Left lung (tissue), 10 donors: ENCODE results near the gene PRPF4. TPM values are rescaled to one million over a fixed set of nuclear protein-coding genes. Genes with fewer than 3 reads are reported as not detected.

Experiments used
- ATAC-seq: fragments of 200-7000 bp; cut with Tn5 transposase; one replicate; pipeline ENCODE4 v1.9.1; 2020; ENCODE audit warnings: moderate library complexity
- DNase-seq, 4 donors: peaks; one replicate each; pipeline ENCODE4 v3.0.0-alpha.2; 2013 to 2020
- H3K27ac ChIP-seq, 2 donors: fragments of 200-600 bp; sonication (generic) in 1 of 2; one replicate each; pipeline versions ENCODE4 v1.5.0 to v1.8.0; 2020 to 2021
- H3K27me3 ChIP-seq, 2 donors: fragments of 200-600 bp; sonication (generic) in 1 of 2; one replicate each; pipeline versions ENCODE4 v1.5.0 to v1.8.0; 2020 to 2021
- H3K36me3 ChIP-seq, 2 donors: fragments of 200-600 bp; sonication (generic) in 1 of 2; one replicate each; pipeline versions ENCODE4 v1.5.0 to v1.8.0; 2020 to 2021
- H3K4me1 ChIP-seq, 2 donors: fragments of 200-600 bp; one replicate each; pipeline ENCODE4 v1.8.0; 2021
- H3K4me3 ChIP-seq, 2 donors: fragments of 200-600 bp; sonication (generic) in 1 of 2; one replicate each; pipeline versions ENCODE4 v1.5.0 to v1.8.0; 2020 to 2021; ENCODE audit warnings: mild to moderate bottlenecking in 1 of 2
- H3K9me3 ChIP-seq, 2 donors: fragments of 200-600 bp; sonication (generic) in 1 of 2; one replicate each; pipeline versions ENCODE4 v1.5.0 to v1.8.0; 2020 to 2021
- intact Hi-C, 2 donors: fragments of 100-400 bp; cut with DNase I; formaldehyde crosslinking; loops; one replicate each; pipeline versions ENCODE4 v1.11.2 to v1.14.2; 2022
- polyA plus RNA-seq, 6 donors: library from polyadenylated mRNA; unstranded; fragments of 120-200 nt; gene quantifications; one replicate each; pipeline ENCODE4 v1.2.1, GENCODE V29; 2013; ENCODE audit not compliant: insufficient read length in 6 of 6
- total RNA-seq, 2 donors: library from RNA; stranded (reverse); fragmentation: NEBNext Ultra II Directional; extraction: Animal tissue kit (Norgen Biotek cat#: 25700); gene quantifications; one replicate each; pipeline ENCODE4 v1.2.1, GENCODE V29; 2021
- TF ChIP-seq, protein P1 (sequence below), 2 donors: fragments of 200-600 bp; sonication (generic) in 1 of 2; IDR thresholded peaks; one replicate each; pipeline versions ENCODE4 v1.5.0 to v1.8.0; 2021; ENCODE audit warnings: antibody characterized with exemption in 2 of 2
- donor health status: DM: no; HTN: yes; CAD: no.
- donor health status: DM: no; HTN: no; CAD: no.

The PRPF4 gene
- total and polyA plus RNA-seq, 8 donors: 16.6 to 34.0 (median 29.5) TPM

GRCh38 chr9:113237026-113237425, 38.4 kb upstream of the PRPF4 start:
- no peaks in the 10 kb centered on the region for H3K9me3 ChIP-seq
- no peak overlapping the region for H3K4me3 ChIP-seq
- no peaks in the 10 kb centered on the region for H3K36me3 ChIP-seq
- TF ChIP-seq, protein P1, sequence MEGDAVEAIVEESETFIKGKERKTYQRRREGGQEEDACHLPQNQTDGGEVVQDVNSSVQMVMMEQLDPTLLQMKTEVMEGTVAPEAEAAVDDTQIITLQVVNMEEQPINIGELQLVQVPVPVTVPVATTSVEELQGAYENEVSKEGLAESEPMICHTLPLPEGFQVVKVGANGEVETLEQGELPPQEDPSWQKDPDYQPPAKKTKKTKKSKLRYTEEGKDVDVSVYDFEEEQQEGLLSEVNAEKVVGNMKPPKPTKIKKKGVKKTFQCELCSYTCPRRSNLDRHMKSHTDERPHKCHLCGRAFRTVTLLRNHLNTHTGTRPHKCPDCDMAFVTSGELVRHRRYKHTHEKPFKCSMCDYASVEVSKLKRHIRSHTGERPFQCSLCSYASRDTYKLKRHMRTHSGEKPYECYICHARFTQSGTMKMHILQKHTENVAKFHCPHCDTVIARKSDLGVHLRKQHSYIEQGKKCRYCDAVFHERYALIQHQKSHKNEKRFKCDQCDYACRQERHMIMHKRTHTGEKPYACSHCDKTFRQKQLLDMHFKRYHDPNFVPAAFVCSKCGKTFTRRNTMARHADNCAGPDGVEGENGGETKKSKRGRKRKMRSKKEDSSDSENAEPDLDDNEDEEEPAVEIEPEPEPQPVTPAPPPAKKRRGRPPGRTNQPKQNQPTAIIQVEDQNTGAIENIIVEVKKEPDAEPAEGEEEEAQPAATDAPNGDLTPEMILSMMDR (IDR thresholded peaks at IDR 0.05): no peak
- intact Hi-C loops: no loop called here
- H3K27ac ChIP-seq: no peak overlapping the region
- H3K27me3 ChIP-seq: no peaks in the 10 kb centered on the region
- H3K4me1 ChIP-seq: peaks cover 0 to 59% of the 10 kb centered on the region in 2 donors
- no peak for ATAC-seq
- no peak for DNase-seq

DNA sequence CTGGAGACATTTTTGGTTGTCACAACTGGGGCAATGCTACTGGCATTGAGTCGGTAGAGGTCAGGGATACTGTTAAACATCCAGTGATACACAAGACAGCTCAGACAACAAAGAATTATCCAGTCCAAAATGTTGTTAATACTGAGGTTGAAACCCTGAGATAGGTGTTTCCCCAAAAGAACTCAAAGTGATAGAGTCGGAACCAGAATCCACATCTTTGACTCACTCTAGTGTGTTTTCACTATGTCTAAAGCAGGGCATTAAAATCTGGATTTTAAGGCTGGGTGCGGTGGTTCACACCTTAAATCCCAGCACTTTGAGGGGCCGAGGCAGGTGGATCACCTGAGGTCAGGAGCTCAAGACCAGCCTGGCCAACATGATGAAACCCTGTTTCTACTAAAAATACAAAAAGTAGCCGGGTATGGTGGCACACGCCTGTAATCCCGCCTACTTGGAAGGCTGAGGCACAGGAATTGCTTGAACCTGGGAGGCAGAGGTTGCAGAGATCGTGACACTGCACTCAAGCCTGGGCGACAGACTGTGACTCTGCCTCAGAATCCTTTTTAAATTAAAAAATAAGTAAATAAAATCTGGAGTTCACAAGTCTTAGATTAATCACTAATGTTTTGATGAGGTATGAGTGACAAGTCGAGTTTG, 37.1 kb upstream of the PRPF4 start:
- H3K4me3 ChIP-seq: no peak overlapping the region
- ATAC-seq (no peak), DNase-seq (no peak)
- intact Hi-C loops: no loop called here
- no peaks in the 10 kb centered on the region for H3K27me3 ChIP-seq
- TF ChIP-seq, protein P1 (IDR thresholded peaks at IDR 0.05): no peak
- H3K4me1 ChIP-seq: peaks cover 0 to 46% of the 10 kb centered on the region in 2 donors
- H3K27ac ChIP-seq: no peak overlapping the region
- H3K36me3 ChIP-seq: no peaks in the 10 kb centered on the region
- no peaks in the 10 kb centered on the region for H3K9me3 ChIP-seq

GRCh38 chr9:113238859-113239232, 36.6 kb upstream of the PRPF4 start:
- ATAC-seq (no peak), DNase-seq (no peak)
- H3K36me3 ChIP-seq: no peaks in the 10 kb centered on the region
- H3K9me3 ChIP-seq: no peaks in the 10 kb centered on the region
- H3K4me1 ChIP-seq: peaks cover 0 to 41% of the 10 kb centered on the region in 2 donors
- H3K27ac ChIP-seq: no peak overlapping the region
- H3K27me3 ChIP-seq: no peaks in the 10 kb centered on the region
- intact Hi-C loops: no loop called here
- TF ChIP-seq, protein P1 (IDR thresholded peaks at IDR 0.05): no peak
- no peak overlapping the region for H3K4me3 ChIP-seq

DNA sequence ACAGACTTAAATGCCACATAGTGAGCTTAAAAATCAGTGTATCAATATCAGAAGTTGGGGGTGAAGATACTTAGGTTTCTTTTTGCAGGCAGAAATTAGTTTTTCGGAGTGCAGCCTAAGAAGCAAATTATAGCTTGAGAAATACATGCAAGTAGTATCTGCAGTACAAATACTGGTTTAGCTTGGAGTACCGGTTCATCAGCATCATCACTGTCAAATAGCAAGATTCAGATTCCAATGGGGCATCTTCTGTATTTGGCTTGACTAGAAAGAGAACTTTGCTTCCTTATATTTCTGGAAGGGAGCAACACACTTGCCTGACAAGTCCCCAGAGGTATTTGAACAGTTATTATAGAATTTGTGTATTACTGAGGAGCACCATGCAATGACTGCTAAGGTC, 34.3 kb upstream of the PRPF4 start:
- intact Hi-C loops: no loop called here
- DNase-seq (no peak), ATAC-seq (no peak)
- Histone ChIP-seq H3K4me3 (no peak overlapping the region), H3K9me3 (no peaks in the 10 kb centered on the region), H3K27ac (no peak overlapping the region), H3K4me1 (peaks cover 0 to 19% of the 10 kb centered on the region in 2 donors), H3K27me3 (no peaks in the 10 kb centered on the region), H3K36me3 (no peaks in the 10 kb centered on the region)
- TF ChIP-seq, protein P1 (IDR thresholded peaks at IDR 0.05): no peak

GRCh38 chr9:113244556-113244955, 30.9 kb upstream of the PRPF4 start:
- intact Hi-C loops: no loop called here
- H3K4me3 ChIP-seq: no peak overlapping the region
- ATAC-seq: no peak
- DNase-seq: no peak
- H3K36me3 ChIP-seq: no peaks in the 10 kb centered on the region
- H3K27me3 ChIP-seq: no peaks in the 10 kb centered on the region
- no peaks in the 10 kb centered on the region for H3K9me3 ChIP-seq
- H3K27ac ChIP-seq: no peak overlapping the region
- peaks cover 0 to 4% of the 10 kb centered on the region in 2 donors for H3K4me1 ChIP-seq
- TF ChIP-seq, protein P1 (IDR thresholded peaks at IDR 0.05): no peak
